Naive B cell (primary cell): ENCODE measurements around the gene FSD1L. TPM values are rescaled to one million over a fixed set of nuclear protein-coding genes. Genes with fewer than 3 reads are reported as not detected.
A peak's percentile ranks its signal among the peaks of the same experiment; 100 is the strongest.

ENCODE experiments used
- ATAC-seq, 2 donors: fragments of 150-1000 bp; cut with Tn5 transposase; 2 replicates each; pipeline ENCODE4 v1.10.0; 2021; ENCODE audit warnings: low read depth in 2 of 2, mild to moderate bottlenecking in 2 of 2, moderate library complexity in 2 of 2
- DNase-seq: peaks from one replicate; pipeline ENCODE4 v3.0.0; 2022
- H3K27ac Mint-ChIP-seq, 6 donors: one replicate each; pipeline ENCODE4 v1.8.0; 2020 to 2022; ENCODE audit warnings: mild to moderate bottlenecking in 6 of 6, mixed read lengths in 6 of 6, moderate library complexity in 5 of 6, inconsistent platforms in 2 of 6
- H3K27me3 Mint-ChIP-seq, 3 donors: one replicate each; pipeline ENCODE4 v1.8.0; 2021 to 2022; ENCODE audit warnings: mixed read lengths in 3 of 3, mild to moderate bottlenecking in 1 of 3
- H3K36me3 Mint-ChIP-seq, 2 donors: one replicate each; pipeline ENCODE4 v1.8.0; 2020 to 2022; ENCODE audit warnings: mixed read lengths in 2 of 2, inconsistent platforms in 1 of 2, mild to moderate bottlenecking in 1 of 2
- H3K4me1 Mint-ChIP-seq, 3 donors: one replicate each; pipeline ENCODE4 v1.8.0; 2020 to 2022; ENCODE audit warnings: mixed read lengths in 3 of 3, inconsistent platforms in 1 of 3, mild to moderate bottlenecking in 1 of 3, moderate library complexity in 1 of 3
- H3K4me3 Mint-ChIP-seq, 8 donors: one replicate each; pipeline ENCODE4 v1.8.0; 2020 to 2022; ENCODE audit warnings: mild to moderate bottlenecking in 8 of 8, mixed read lengths in 8 of 8, moderate library complexity in 8 of 8, inconsistent platforms in 2 of 8
- H3K9me3 Mint-ChIP-seq, 7 donors: one replicate each; pipeline ENCODE4 v1.8.0; 2020 to 2022; ENCODE audit warnings: mixed read lengths in 7 of 7, mild to moderate bottlenecking in 5 of 7, inconsistent platforms in 2 of 7, moderate library complexity in 1 of 7
- polyA plus RNA-seq, 6 donors: library from polyadenylated mRNA; unstranded; fragments of 300-500 nt; fragmentation: Illumina TruSeq; gene quantifications; one replicate each; pipeline ENCODE4 v1.2.3, GENCODE V29; 2021; ENCODE audit warnings: low read depth in 6 of 6

Gene FSD1L
- 1 to 10 TPM; 2.5 to 5.9 (median 3.5) TPM for polyA plus RNA-seq

DNA sequence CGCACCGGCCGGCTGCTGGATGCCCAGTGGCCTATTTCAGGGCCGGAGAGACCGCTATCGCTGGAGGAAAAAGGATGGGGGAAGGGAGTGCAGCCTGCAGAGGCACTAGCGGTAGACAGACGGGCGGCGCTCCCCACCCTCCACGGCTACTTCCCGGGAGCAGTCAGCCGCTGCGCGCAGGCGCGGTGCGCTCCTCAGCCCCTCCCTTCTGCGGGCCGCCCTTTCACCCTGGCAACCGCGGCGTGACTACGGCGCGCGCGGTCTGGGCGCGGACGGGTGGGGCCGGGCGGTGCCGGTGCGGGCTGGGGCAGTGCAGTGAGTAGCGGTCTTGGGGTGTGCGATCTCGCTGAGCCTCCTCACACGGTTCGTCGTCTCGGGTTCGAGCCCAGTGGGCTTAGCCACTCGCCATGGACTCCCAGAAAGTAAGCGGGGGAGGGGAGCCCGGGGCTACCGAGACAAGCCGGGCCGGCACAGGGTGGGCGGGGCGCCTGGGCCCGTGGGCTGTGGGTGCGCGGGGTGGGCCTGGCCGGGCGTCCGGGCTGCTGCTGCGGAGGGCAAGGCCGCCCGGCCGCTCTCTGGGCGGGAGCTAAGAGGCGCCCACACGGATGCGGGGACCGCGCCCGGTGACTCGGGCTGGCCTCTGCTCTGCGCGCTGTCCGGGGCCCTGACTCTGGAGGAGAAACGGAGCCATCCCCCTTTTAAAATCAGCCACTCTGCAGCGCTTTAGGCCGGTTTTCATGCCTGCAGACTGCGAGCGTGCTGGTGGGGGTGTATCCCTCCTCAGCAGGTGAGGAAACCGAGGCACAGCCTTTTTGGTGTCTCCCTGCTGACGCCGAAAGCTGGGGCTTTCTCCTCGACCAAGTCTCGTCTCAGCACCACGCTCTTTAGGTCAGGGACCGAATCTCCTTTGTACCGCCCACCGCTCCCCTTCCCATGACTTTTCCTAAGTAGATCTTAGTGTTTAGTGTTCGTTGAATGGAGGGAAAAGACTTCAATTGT, at the start of gene FSD1L:
Gene FSD1L (plus strand): TSS at position 221 of the 999 bp plus-strand sequence. CDS start 187 bp downstream, at position 408.
- ATAC-seq (peak; percentile 92 to 93), DNase-seq (peak; percentile 84)
- Mint-ChIP-seq H3K4me1 (peaks cover 17 to 19% (median 17%) of the 10 kb centered on the region in 3 donors), H3K27me3 (no peaks in the 10 kb centered on the region), H3K4me3 (peak within 1 kb of the TSS; percentile 86 to 96 (median 92)), H3K27ac (peak within 1 kb of the TSS; percentile 6 to 79 (median 62)), H3K36me3 (no peaks in the 10 kb centered on the region), H3K9me3 (no peaks in the 10 kb centered on the region)

- H3K36me3 Mint-ChIP-seq = no peaks in the 10 kb centered on the region
- DNase-seq (no peak), ATAC-seq (no peak)
- H3K27me3 Mint-ChIP-seq = peaks cover 0 to 8% (median 0%) of the 10 kb centered on the region in 3 donors
- no peak overlapping the region for H3K4me3 Mint-ChIP-seq
- no peaks in the 10 kb centered on the region for H3K9me3 Mint-ChIP-seq
- H3K27ac Mint-ChIP-seq = no peak overlapping the region
- H3K4me1 Mint-ChIP-seq = peaks cover 0 to 5% (median 0%) of the 10 kb centered on the region in 3 donors
Measured at GRCh38 chr9:105399117-105399516, 48.7 kb upstream of the FSD1L start.

DNA sequence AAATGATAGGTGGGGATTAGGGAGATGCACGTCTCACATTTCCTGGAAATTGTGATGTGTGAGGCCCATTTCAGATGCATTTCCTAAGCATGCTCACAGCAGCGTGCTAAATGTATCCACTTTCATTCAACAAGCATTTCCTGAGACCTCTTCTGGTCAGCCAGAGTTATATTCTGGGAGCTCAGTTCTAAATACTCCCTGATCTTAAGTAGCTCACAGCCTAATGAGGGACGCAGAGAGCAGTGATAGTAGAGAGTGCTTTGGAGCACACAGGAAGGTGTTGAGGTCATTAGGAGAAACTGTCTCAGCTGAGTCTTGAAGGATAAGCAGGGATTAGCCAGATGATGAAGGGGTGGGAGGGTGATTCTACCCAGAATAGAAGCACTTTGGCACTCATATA, 46.2 kb upstream of the FSD1L start:
- Mint-ChIP-seq H3K4me3 (no peak overlapping the region), H3K27ac (peak overlapping the region in 2 of 6 donors; percentile 78 to 79), H3K9me3 (peaks cover 0 to 11% (median under 1%) of the 10 kb centered on the region in 7 donors), H3K36me3 (peaks cover 0 to under 1% of the 10 kb centered on the region in 2 donors), H3K27me3 (peaks cover 0 to 8% (median 0%) of the 10 kb centered on the region in 3 donors), H3K4me1 (peaks cover 0 to 7% (median 0%) of the 10 kb centered on the region in 3 donors)
- ATAC-seq = no peak
- DNase-seq = no peak

DNA sequence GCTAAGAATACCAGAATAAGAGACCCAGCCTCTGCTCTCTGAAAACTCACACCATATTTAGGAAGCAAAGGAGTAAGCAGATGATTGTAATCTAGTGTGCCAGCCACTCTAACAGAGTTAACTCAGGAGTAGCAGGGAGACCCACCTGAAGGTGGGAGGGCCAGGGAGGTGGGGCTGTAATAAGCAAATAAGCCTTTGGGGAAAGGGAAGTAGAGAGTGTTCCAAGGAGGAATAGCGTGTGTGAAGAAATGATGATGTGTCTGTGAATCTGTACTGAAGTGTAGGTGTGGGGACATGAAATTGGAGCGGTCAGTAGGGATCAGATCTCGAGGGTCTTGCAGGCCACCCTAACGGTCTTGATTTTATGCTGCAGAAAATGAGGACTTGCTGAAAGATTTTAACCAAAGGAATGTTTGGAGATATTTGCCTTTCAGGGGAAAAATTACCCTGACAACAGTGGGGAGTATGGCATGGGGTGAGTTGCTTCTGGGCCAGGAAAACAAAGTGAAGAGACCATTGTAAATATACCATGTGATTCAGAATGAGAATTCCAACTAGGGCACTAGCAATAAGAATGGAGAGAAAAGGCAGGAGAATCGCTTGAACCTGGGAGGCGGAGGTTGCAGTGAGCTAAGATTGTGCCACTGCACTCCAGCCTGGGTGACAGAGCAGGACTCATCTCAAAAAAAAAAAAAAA, 44.1 kb upstream of the FSD1L start:
- DNase-seq (no peak), ATAC-seq (no peak)
- Mint-ChIP-seq H3K36me3 (peaks cover 0 to 8% of the 10 kb centered on the region in 2 donors), H3K4me3 (no peak overlapping the region), H3K27ac (no peak overlapping the region), H3K9me3 (peaks cover 3 to 20% (median 5%) of the 10 kb centered on the region in 7 donors), H3K27me3 (peaks cover 0 to 8% (median 0%) of the 10 kb centered on the region in 3 donors), H3K4me1 (peaks cover 0 to 7% (median 0%) of the 10 kb centered on the region in 3 donors)

GRCh38 chr9:105405514-105406131, 42.2 kb upstream of the FSD1L start:
- no peak overlapping the region for H3K4me3 Mint-ChIP-seq
- peaks cover 5 to 8% of the 10 kb centered on the region in 2 donors for H3K36me3 Mint-ChIP-seq
- H3K27ac Mint-ChIP-seq = peak overlapping the region in 1 of 6 donors; percentile 23
- H3K9me3 Mint-ChIP-seq = peaks cover 5 to 27% (median 10%) of the 10 kb centered on the region in 7 donors
- peak in 1 of 2 donors; percentile 25 for ATAC-seq
- DNase-seq = peak; percentile 11
- H3K4me1 Mint-ChIP-seq = peaks cover 0 to 7% (median 0%) of the 10 kb centered on the region in 3 donors
- peaks cover 0 to 8% (median 0%) of the 10 kb centered on the region in 3 donors for H3K27me3 Mint-ChIP-seq

DNA sequence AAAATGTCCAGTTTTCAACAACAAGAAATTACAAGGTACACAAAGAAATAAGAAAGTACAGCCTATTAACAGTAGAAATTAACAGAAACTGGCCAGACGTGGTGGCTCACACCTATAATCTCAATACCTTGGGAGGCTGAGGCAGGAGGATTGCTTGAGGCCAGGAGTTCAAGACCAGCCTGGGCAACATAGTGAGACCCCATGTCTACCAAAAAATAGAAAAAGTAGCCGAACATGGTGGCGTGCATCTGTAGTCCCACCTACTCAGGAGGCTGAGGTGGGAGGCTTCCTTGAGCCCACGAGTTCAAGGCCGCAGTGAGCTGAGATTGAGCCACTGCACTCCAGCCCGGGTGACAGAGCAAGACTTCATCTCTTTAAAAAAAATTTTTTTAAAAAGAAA, 41.5 kb upstream of the FSD1L start:
- ATAC-seq (no peak), DNase-seq (no peak)
- Mint-ChIP-seq H3K27me3 (peaks cover 0 to 8% (median 0%) of the 10 kb centered on the region in 3 donors), H3K9me3 (peaks cover 5 to 28% (median 12%) of the 10 kb centered on the region in 7 donors), H3K4me3 (no peak overlapping the region), H3K4me1 (peaks cover 0 to 7% (median 0%) of the 10 kb centered on the region in 3 donors), H3K27ac (no peak overlapping the region), H3K36me3 (peaks cover 5 to 8% of the 10 kb centered on the region in 2 donors)

DNA sequence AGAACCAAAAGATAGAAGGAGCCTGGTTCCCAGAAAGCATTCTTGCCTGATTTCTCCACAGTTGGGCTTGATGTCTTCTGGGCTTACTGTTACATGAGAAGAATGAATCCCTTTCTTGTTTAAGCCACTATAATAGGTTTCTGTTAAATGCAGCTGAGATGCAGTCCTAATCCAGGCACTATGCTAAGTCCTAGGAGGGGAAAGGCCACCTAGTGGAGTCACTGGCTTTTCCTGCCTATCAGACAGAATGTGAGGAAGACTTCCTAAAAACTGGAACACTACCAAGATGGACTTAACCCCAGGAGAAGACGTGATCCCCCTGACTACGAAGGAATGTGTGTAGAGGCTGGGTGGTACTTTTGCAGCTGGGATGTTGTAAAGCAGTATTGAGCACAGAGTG, 34.3 kb upstream of the FSD1L start:
- DNase-seq = no peak
- Mint-ChIP-seq H3K27ac (no peak overlapping the region), H3K27me3 (no peaks in the 10 kb centered on the region), H3K9me3 (peaks cover 0 to 14% (median 5%) of the 10 kb centered on the region in 7 donors), H3K4me1 (peaks cover 0 to 8% (median 5%) of the 10 kb centered on the region in 3 donors), H3K4me3 (no peak overlapping the region), H3K36me3 (peaks cover 0 to 5% of the 10 kb centered on the region in 2 donors)
- ATAC-seq = no peak

DNA sequence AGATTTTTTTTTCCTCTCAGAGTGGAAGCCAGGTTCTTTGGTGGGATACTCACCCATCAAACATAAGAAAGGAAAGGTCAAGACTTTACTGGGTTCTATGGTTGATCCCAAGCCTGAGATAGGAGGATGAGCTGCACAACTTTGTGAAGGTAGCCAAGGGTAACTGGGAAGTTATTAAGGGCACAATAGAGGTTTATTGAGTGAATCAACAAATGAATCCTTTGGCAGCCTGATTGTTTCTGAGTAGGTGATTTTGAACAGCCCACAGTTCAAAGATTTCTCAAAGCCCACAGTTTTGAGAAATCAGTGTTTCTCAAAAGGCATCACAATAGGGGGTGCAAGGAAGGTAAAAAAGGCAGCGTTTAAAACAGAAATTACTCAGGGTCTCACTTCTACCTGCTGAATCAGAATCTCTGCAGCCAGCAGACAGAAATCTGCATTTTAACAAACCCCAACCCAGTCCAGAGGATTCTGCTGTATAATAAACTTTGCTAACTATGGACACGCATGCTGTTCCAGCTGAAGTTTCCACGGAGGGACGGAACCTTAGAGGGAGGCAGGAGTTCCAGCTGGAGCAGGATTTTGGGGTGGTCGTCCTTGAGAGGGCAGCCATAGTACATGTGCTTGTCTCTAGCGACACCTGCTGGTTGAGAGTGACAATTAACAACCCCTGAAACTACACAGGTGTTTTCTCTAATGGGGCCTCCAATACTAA, 32.7 kb upstream of the FSD1L start:
- no peak overlapping the region for H3K4me3 Mint-ChIP-seq
- peak overlapping the region in 1 of 6 donors; percentile 65 for H3K27ac Mint-ChIP-seq
- peaks cover 0 to 11% (median 0%) of the 10 kb centered on the region in 7 donors for H3K9me3 Mint-ChIP-seq
- H3K4me1 Mint-ChIP-seq = peaks cover 0 to 8% (median 5%) of the 10 kb centered on the region in 3 donors
- peak; percentile 80 to 89 for ATAC-seq
- no peaks in the 10 kb centered on the region for H3K36me3 Mint-ChIP-seq
- no peaks in the 10 kb centered on the region for H3K27me3 Mint-ChIP-seq
- peak; percentile 55 for DNase-seq

GRCh38 chr9:105415662-105415980, 32.2 kb upstream of the FSD1L start:
- Mint-ChIP-seq H3K27me3 (no peaks in the 10 kb centered on the region), H3K4me1 (peaks cover 0 to 8% (median 5%) of the 10 kb centered on the region in 3 donors), H3K9me3 (peaks cover 0 to 8% (median 0%) of the 10 kb centered on the region in 7 donors), H3K4me3 (no peak overlapping the region), H3K36me3 (no peaks in the 10 kb centered on the region), H3K27ac (no peak overlapping the region)
- DNase-seq = no peak
- ATAC-seq = no peak

GRCh38 chr9:105416840-105417239, 31.0 kb upstream of the FSD1L start:
- Mint-ChIP-seq H3K27me3 (no peaks in the 10 kb centered on the region), H3K36me3 (no peaks in the 10 kb centered on the region), H3K4me3 (no peak overlapping the region), H3K9me3 (peaks cover 0 to 1% (median 0%) of the 10 kb centered on the region in 7 donors), H3K4me1 (peaks cover 0 to 8% (median 5%) of the 10 kb centered on the region in 3 donors), H3K27ac (no peak overlapping the region)
- DNase-seq = no peak
- ATAC-seq = no peak

DNA sequence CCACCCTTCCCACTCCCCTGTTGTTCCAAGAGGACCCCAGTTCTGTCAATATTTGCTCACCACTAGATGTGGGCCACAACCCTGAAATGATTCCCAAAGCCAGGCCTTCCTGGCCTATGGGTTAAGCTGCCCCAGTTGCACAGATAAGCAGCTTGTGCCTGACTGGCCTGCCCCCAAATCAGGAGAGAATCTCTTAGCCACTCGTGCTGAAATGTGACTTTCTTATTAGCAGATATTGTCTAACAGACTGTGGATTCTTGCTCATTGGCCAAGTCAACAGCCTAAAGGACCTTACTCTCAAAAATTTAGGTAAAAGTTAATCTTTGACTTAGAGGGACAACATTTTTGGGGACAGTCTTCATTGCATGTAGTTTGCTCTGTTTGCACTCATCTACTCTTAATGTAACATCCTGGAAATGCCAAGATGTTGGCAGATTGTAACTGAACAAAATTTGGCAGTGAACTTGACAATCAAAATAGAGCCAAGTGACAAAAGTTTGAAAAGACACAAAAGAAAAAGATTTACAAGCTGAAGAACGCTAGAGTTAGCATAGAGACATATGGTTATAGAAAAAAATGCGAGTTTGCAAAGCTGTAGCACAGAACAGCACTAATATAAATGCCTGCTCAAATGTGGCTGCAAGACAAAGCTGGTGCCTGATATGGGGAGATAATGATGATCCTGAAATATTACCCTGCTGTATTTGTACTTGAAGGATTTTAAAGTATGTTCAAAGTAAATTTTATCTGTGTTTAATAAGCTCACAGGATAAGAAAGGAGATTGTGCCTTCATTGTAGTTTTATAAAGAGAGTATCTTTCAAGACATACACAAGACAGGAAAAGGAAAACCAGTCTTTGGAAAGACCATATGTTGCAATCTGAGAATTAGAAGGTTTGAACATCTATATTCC, 29.0 kb upstream of the FSD1L start:
- no peaks in the 10 kb centered on the region for H3K9me3 Mint-ChIP-seq
- no peaks in the 10 kb centered on the region for H3K36me3 Mint-ChIP-seq
- no peak overlapping the region for H3K27ac Mint-ChIP-seq
- no peaks in the 10 kb centered on the region for H3K27me3 Mint-ChIP-seq
- ATAC-seq = no peak
- peaks cover 0 to 8% (median 5%) of the 10 kb centered on the region in 3 donors for H3K4me1 Mint-ChIP-seq
- no peak overlapping the region for H3K4me3 Mint-ChIP-seq
- DNase-seq = no peak
